Endodermal cell (in vitro differentiated cells): Measurements from ENCODE around the gene CASQ2. TPM values are rescaled to one million over a fixed set of nuclear protein-coding genes. Genes with fewer than 3 reads are reported as not detected.

Experiments
- DNase-seq: peaks from one replicate; pipeline ENCODE4 v3.0.0-alpha.2; 2017
- H3K27ac ChIP-seq: 2 replicates; pipeline ENCODE4 v1.5.1; 2013; ENCODE audit warnings: mild to moderate bottlenecking, low read depth, low read length, moderate library complexity
- H3K27me3 ChIP-seq: 2 replicates; pipeline ENCODE4 v1.6.1; 2013; ENCODE audit warnings: mild to moderate bottlenecking, low read length, moderate library complexity; ENCODE audit not compliant: insufficient read depth, control insufficient read depth, poor library complexity, severe bottlenecking
- H3K36me3 ChIP-seq: 2 replicates; pipeline ENCODE4 v1.7.0; 2013; ENCODE audit warnings: mild to moderate bottlenecking, low read length, moderate library complexity; ENCODE audit not compliant: control insufficient read depth, insufficient read depth
- H3K4me1 ChIP-seq: one replicate; pipeline ENCODE4 v1.7.0; 2013; ENCODE audit warnings: low read length; ENCODE audit not compliant: control insufficient read depth, insufficient read depth
- H3K4me3 ChIP-seq: 2 replicates; pipeline ENCODE4 v1.5.1; 2013; ENCODE audit warnings: mild to moderate bottlenecking, low read length, moderate library complexity
- H3K9ac ChIP-seq: 2 replicates; pipeline ENCODE4 v1.6.1; 2013; ENCODE audit warnings: mild to moderate bottlenecking, low read length, moderate library complexity; ENCODE audit not compliant: poor library complexity, severe bottlenecking; ENCODE audit errors: extremely low read depth
- H3K9me3 ChIP-seq: 2 replicates; pipeline ENCODE4 v1.6.1; 2013; ENCODE audit warnings: mild to moderate bottlenecking, low read length, moderate library complexity; ENCODE audit not compliant: control insufficient read depth
- H3K27ac Mint-ChIP-seq: 2 replicates; pipeline ENCODE4 v1.8.0; 2020; ENCODE audit warnings: mixed read lengths
- H3K27me3 Mint-ChIP-seq: 2 replicates; pipeline ENCODE4 v1.8.0; 2021; ENCODE audit warnings: mild to moderate bottlenecking, mixed read lengths; ENCODE audit not compliant: insufficient read depth
- H3K36me3 Mint-ChIP-seq: 2 replicates; pipeline ENCODE4 v1.8.0; 2020; ENCODE audit warnings: low read depth, mixed read lengths
- H3K4me1 Mint-ChIP-seq: 2 replicates; pipeline ENCODE4 v1.8.0; 2020; ENCODE audit warnings: mixed read lengths
- H3K4me3 Mint-ChIP-seq: 2 replicates; pipeline ENCODE4 v1.8.0; 2020; ENCODE audit warnings: mild to moderate bottlenecking, moderate library complexity, mixed read lengths
- H3K9me3 Mint-ChIP-seq: 2 replicates; pipeline ENCODE4 v1.8.0; 2020; ENCODE audit warnings: mild to moderate bottlenecking, mixed read lengths
- WGBS, 2 experiments: methylation state at CpG; one replicate each; pipeline versions ENCODE4 v1.1.5 to v1.1.7; 2013; ENCODE audit warnings: missing lambda C conversion rate in 2 of 2, mixed read lengths in 1 of 2; ENCODE audit not compliant: insufficient coverage in 1 of 2, insufficient read length in 1 of 2; 5-methylcytosine and 5-hydroxymethylcytosine counted together
- total RNA-seq, 2 donors: library from RNA; stranded (reverse); fragmentation: NEBNext Ultra II Directional in 1 of 2; extraction: Animal tissue kit (Norgen Biotek cat#: 25700) in 1 of 2; gene quantifications; 2 replicates in 1 of 2; 3 replicates in 1 of 2; pipeline ENCODE4 v1.2.1, GENCODE V29; 2021
- TF ChIP-seq, protein P1 (sequence below): fragments of 200-600 bp; sonication (generic); conservative IDR thresholded peaks from 2 replicates; pipeline ENCODE4 v1.5.0; 2021; ENCODE audit warnings: antibody characterized with exemption, mild to moderate bottlenecking

The CASQ2 gene
- total RNA-seq, 2 donors from 2014 or later: not detected

DNA sequence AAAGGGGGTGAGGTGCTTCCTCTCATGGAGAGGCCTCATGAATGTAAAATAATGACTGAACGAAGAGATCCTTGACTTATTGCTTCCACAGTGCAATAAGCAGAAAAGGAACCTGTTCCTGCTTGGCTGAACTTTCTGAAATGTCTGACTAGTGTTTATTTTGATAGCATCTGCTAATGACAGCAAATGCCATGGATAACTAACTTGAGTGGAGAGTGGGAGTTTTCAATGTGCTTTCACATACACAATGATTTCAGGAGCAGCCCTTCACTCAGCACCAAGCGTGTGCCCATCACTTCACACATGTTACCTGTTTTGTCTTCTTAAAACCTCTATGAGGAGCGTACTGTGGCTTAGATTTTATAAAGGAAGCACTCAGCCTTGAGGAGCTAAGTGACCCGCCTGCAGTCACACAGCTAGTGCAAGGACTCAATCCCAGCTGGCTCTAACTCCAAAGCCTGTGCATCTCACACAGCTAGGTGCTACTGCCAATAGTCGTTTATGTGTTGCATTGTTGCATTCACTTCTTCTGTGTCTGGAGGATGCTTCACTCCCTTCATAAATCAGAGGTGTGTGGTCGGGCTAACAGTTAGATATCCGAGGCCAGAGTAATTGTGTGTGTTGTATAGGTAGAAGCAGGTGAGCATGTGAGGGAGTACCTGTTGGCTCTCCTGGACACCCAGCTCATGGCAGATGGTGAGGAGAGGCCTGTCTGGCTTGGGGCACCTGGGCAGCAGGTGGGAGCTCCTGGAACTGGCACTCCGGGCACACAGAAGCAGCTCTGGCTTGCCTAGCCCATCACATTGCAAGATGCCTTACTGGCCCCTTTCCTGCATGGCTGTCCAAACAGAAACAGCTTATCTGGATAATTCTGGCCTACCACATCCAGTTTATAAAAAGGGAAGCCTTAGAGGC, 12.8 kb downstream of the CASQ2 start:
- H3K27ac ChIP-seq: no peak overlapping the region
- H3K36me3 Mint-ChIP-seq: no peaks in the 10 kb centered on the region

DNA sequence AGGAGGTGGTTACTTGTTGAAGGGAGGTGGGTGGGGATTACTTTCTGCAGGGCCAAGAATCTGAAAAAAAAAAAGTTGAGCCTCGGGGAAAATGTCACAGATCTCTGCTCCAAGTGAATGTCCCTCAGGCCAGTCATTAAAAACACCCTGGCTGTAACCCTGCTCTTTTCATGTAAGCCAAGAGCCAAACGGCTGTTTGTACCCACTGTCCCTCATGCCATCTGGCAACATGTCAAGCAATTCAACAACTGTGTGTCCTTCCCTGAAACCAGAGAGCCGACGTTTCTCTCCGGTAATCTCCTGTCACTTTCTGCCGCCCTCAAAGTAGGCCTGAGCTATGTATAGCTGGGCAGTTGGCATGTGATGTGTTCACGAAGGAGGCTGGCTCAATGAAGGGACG, 14.7 kb downstream of the CASQ2 start:
- Histone ChIP-seq H3K27ac (no peak overlapping the region), H3K27me3 (no peaks in the 10 kb centered on the region), H3K4me1 (no peaks in the 10 kb centered on the region), H3K4me3 (no peak overlapping the region), H3K36me3 (no peaks in the 10 kb centered on the region), H3K9me3 (no peaks in the 10 kb centered on the region), H3K9ac (no peak overlapping the region)
- WGBS, 2 experiments: 79 to 94% methylated on average over 7 to 8 of the region's 8 CpGs
- Mint-ChIP-seq H3K27ac (no peak overlapping the region), H3K9me3 (no peaks in the 10 kb centered on the region), H3K4me3 (no peak overlapping the region), H3K4me1 (no peaks in the 10 kb centered on the region), H3K27me3 (peaks cover 2% of the 10 kb centered on the region), H3K36me3 (no peaks in the 10 kb centered on the region)
- no peak for DNase-seq
- TF ChIP-seq, protein P1, sequence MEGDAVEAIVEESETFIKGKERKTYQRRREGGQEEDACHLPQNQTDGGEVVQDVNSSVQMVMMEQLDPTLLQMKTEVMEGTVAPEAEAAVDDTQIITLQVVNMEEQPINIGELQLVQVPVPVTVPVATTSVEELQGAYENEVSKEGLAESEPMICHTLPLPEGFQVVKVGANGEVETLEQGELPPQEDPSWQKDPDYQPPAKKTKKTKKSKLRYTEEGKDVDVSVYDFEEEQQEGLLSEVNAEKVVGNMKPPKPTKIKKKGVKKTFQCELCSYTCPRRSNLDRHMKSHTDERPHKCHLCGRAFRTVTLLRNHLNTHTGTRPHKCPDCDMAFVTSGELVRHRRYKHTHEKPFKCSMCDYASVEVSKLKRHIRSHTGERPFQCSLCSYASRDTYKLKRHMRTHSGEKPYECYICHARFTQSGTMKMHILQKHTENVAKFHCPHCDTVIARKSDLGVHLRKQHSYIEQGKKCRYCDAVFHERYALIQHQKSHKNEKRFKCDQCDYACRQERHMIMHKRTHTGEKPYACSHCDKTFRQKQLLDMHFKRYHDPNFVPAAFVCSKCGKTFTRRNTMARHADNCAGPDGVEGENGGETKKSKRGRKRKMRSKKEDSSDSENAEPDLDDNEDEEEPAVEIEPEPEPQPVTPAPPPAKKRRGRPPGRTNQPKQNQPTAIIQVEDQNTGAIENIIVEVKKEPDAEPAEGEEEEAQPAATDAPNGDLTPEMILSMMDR: no peak

More for the DNA sequence above, 12.8 kb downstream of the CASQ2 start:
- H3K27me3 ChIP-seq: no peaks in the 10 kb centered on the region
- H3K9ac ChIP-seq: no peak overlapping the region
- 90 to 92% methylated on average over 6 to 8 of the region's 8 CpGs for WGBS, 2 experiments
- TF ChIP-seq, protein P1: no peak
- H3K9me3 Mint-ChIP-seq: peaks cover 8% of the 10 kb centered on the region
- H3K27me3 Mint-ChIP-seq: peaks cover 2% of the 10 kb centered on the region
- peaks cover 4% of the 10 kb centered on the region for H3K9me3 ChIP-seq
- no peaks in the 10 kb centered on the region for H3K4me1 Mint-ChIP-seq
- no peak overlapping the region for H3K4me3 Mint-ChIP-seq
- H3K27ac Mint-ChIP-seq: no peak overlapping the region
- H3K4me1 ChIP-seq: no peaks in the 10 kb centered on the region
- H3K36me3 ChIP-seq: no peaks in the 10 kb centered on the region
- no peak overlapping the region for H3K4me3 ChIP-seq
- no peak for DNase-seq

DNA sequence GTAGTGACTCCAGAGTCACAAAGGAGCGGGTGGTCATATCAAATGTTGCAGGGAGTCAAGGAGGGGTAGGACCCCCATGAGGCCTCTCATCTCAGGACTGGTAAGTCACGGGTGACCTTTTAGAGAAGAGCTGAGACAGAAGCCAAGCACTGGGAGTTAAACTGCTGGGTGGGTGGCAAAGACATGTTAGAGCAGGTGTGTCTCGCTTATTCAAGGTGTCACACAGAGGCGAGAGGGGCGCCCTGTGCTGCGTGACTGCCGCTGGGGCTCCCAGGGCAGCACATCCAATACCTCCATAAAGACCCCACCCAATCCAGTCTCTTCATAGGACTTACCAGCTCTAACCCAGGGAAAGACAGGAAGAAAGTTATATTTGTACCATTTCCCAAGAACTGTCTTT, 15.2 kb downstream of the CASQ2 start:
- no peak overlapping the region for H3K27ac Mint-ChIP-seq
- H3K4me3 Mint-ChIP-seq: no peak overlapping the region
- H3K27me3 Mint-ChIP-seq: peaks cover 2% of the 10 kb centered on the region
- no peaks in the 10 kb centered on the region for H3K27me3 ChIP-seq
- H3K36me3 ChIP-seq: no peaks in the 10 kb centered on the region
- H3K4me3 ChIP-seq: no peak overlapping the region
- no peaks in the 10 kb centered on the region for H3K4me1 ChIP-seq
- no peak overlapping the region for H3K9ac ChIP-seq
- H3K9me3 ChIP-seq: no peaks in the 10 kb centered on the region
- H3K4me1 Mint-ChIP-seq: no peaks in the 10 kb centered on the region
- no peak overlapping the region for H3K27ac ChIP-seq
- H3K36me3 Mint-ChIP-seq: no peaks in the 10 kb centered on the region
- no peaks in the 10 kb centered on the region for H3K9me3 Mint-ChIP-seq
- TF ChIP-seq, protein P1: no peak
- WGBS, 2 experiments: 84 to 86% methylated on average over 3 to 7 of the region's 7 CpGs
- DNase-seq: no peak
